Neural cell (in vitro differentiated cells): ENCODE results near the gene ADSL. TPM values are rescaled to one million over a fixed set of nuclear protein-coding genes. Genes with fewer than 3 reads are reported as not detected.

Experiments used
- H2AFZ ChIP-seq: fragments of 200-600, 300-800 bp; sonication (generic), shearing (Covaris generic); 2 replicates; pipeline ENCODE4 v1.6.0; 2014; ENCODE audit warnings: low read depth, mild to moderate bottlenecking, antibody characterized with exemption, low read length, moderate library complexity
- H3F3A ChIP-seq: fragments of 200-600 bp; shearing (Covaris generic); 2 replicates; pipeline ENCODE4 v1.6.1; 2016; ENCODE audit warnings: mild to moderate bottlenecking, moderate library complexity, mixed read lengths, antibody characterized with exemption, low read length; ENCODE audit not compliant: insufficient read depth, poor library complexity, severe bottlenecking
- H3K27ac ChIP-seq: fragments of 200-600, 300-800 bp; sonication (generic), shearing (Covaris generic); 2 replicates; pipeline ENCODE4 v1.5.1; 2014; ENCODE audit warnings: mild to moderate bottlenecking, low read length, moderate library complexity
- H3K27me3 ChIP-seq: fragments of 300-800, 200-600 bp; sonication (generic), shearing (Covaris generic); 2 replicates; pipeline ENCODE4 v1.6.0; 2014; ENCODE audit warnings: mild to moderate bottlenecking, low read depth, low read length, moderate library complexity; ENCODE audit not compliant: insufficient read depth
- H3K36me3 ChIP-seq: fragments of 300-800, 200-600 bp; sonication (generic), shearing (Covaris generic); 2 replicates; pipeline ENCODE4 v1.5.1; 2014; ENCODE audit warnings: mild to moderate bottlenecking, antibody characterized with exemption, low read length, moderate library complexity; ENCODE audit not compliant: insufficient read depth
- H3K4me2 ChIP-seq: fragments of 300-800, 200-600 bp; sonication (generic), shearing (Covaris generic); 2 replicates; pipeline ENCODE4 v1.6.0; 2014; ENCODE audit warnings: mild to moderate bottlenecking, low read length
- H3K4me3 ChIP-seq: fragments of 300-800, 200-600 bp; sonication (generic), shearing (Covaris generic); 2 replicates; pipeline ENCODE4 v1.5.1; 2014; ENCODE audit warnings: mild to moderate bottlenecking, low read length, moderate library complexity
- H3K79me2 ChIP-seq: fragments of 200-600 bp; shearing (Covaris generic); replicated peaks from 2 replicates; pipeline ENCODE4 v1.6.0; 2014; ENCODE audit warnings: mild to moderate bottlenecking, low read length, moderate library complexity; ENCODE audit not compliant: insufficient read depth
- H3K9ac ChIP-seq: fragments of 300-800, 200-600 bp; sonication (generic), shearing (Covaris generic); 2 replicates; pipeline ENCODE4 v1.6.1; 2016; ENCODE audit warnings: mild to moderate bottlenecking, low read length, mixed read lengths
- H3K9me2 ChIP-seq: fragments of 200-600 bp; shearing (Covaris generic); 2 replicates; pipeline ENCODE4 v1.6.1; 2016; ENCODE audit warnings: mild to moderate bottlenecking, low read length, mixed read lengths; ENCODE audit not compliant: insufficient read depth
- H3K9me3 ChIP-seq: fragments of 200-600, 300-800 bp; sonication (generic), shearing (Covaris generic); 2 replicates; pipeline ENCODE4 v1.6.1; 2016; ENCODE audit warnings: mild to moderate bottlenecking, mixed run types, low read length, moderate library complexity, mixed read lengths
- H4K20me1 ChIP-seq: fragments of 200-600 bp; shearing (Covaris generic); 2 replicates; pipeline ENCODE4 v1.6.1; 2016; ENCODE audit warnings: mild to moderate bottlenecking, mixed run types; ENCODE audit not compliant: insufficient read depth
- EP300 ChIP-seq: fragments of 450-650 bp; conservative IDR thresholded peaks from 2 replicates; pipeline ENCODE4 v1.6.1; 2014; ENCODE audit warnings: antibody characterized with exemption, mild to moderate bottlenecking, moderate library complexity; ENCODE audit not compliant: poor library complexity, severe bottlenecking
- EZH2 ChIP-seq: fragments of 200-600, 300-800 bp; shearing (Covaris generic), sonication (generic); IDR thresholded peaks from 2 replicates; pipeline ENCODE4 v1.6.1; 2014; ENCODE audit warnings: antibody characterized with exemption, low read length, borderline replicate concordance, mild to moderate bottlenecking; ENCODE audit not compliant: insufficient read depth, poor library complexity, severe bottlenecking
- MXI1 ChIP-seq: fragments of 450-650 bp; conservative IDR thresholded peaks from 2 replicates; pipeline ENCODE4 v1.6.1; 2014; ENCODE audit warnings: antibody characterized with exemption, mild to moderate bottlenecking; ENCODE audit not compliant: poor library complexity, severe bottlenecking
- POLR2AphosphoS5 ChIP-seq: IDR thresholded peaks from 2 replicates; pipeline ENCODE4 v1.6.1; 2012
- RAD21 ChIP-seq: fragments of 450-650 bp; conservative IDR thresholded peaks from 2 replicates; pipeline ENCODE4 v1.6.1; 2014; ENCODE audit warnings: antibody characterized with exemption, mild to moderate bottlenecking, moderate library complexity
- SMC3 ChIP-seq: fragments of 450-650 bp; conservative IDR thresholded peaks from 2 replicates; pipeline ENCODE4 v1.6.1; 2014; ENCODE audit warnings: antibody characterized with exemption, mild to moderate bottlenecking, moderate library complexity; ENCODE audit not compliant: poor library complexity
- TAF1 ChIP-seq: IDR thresholded peaks from 2 replicates; pipeline ENCODE4 v1.6.1; 2012; ENCODE audit warnings: low read depth
- polyA plus RNA-seq: library from polyadenylated mRNA; depleted of rRNA; stranded (reverse); fragments of >200 nt; gene quantifications from 2 replicates; pipeline ENCODE4 v1.2.3, GENCODE V29; 2014
- TF ChIP-seq, protein P1 (sequence below): IDR thresholded peaks from 2 replicates; pipeline ENCODE4 v1.6.1; 2012; ENCODE audit warnings: borderline replicate concordance
- TF ChIP-seq, protein P2 (sequence below): fragments of 450-650 bp; IDR thresholded peaks from 2 replicates; pipeline ENCODE4 v1.5.1; 2014; ENCODE audit warnings: antibody characterized with exemption, mild to moderate bottlenecking, moderate library complexity; ENCODE audit not compliant: poor library complexity, severe bottlenecking

The ADSL gene
- polyA plus RNA-seq, 1 donor from 2014 or later = 112 TPM

DNA sequence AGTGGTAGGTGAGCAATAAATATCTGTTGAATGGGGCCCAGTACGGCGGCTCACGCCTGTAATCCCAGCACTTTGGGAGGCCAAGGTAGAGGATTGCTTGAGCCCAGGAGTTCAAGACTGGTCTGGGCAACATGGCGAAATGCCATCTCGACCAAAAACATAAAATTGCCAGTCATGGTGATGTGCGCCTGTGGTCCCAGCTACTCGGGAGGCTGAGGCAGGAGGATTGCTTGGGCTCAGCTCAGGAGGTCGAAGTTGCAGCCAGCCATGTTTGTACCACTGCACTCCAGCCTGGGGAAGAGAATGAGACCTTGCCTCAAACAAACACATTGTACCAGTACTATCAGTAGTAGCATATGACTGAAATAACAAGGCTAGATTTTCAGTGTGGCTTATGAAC is 28.3 kb downstream of the ADSL start:
- Histone ChIP-seq H3K4me2 (no peak overlapping the region), H3K9me2 (no peaks in the 10 kb centered on the region), H3K4me3 (no peak overlapping the region), H3K27ac (no peak overlapping the region), H3K27me3 (no peaks in the 10 kb centered on the region), H2AFZ (no peak overlapping the region), H3K79me2 (no peaks in the 10 kb centered on the region), H3K9ac (no peak overlapping the region), H4K20me1 (no peaks in the 10 kb centered on the region), H3K36me3 (no peaks in the 10 kb centered on the region), H3K9me3 (no peaks in the 10 kb centered on the region), H3F3A (no peaks in the 10 kb centered on the region)
- TF ChIP-seq RAD21 (no peak), EP300 (no peak), SMC3 (no peak), TAF1 (no peak), EZH2 (no peak), MXI1 (no peak), POLR2AphosphoS5 (no peak)
- TF ChIP-seq, protein P1, sequence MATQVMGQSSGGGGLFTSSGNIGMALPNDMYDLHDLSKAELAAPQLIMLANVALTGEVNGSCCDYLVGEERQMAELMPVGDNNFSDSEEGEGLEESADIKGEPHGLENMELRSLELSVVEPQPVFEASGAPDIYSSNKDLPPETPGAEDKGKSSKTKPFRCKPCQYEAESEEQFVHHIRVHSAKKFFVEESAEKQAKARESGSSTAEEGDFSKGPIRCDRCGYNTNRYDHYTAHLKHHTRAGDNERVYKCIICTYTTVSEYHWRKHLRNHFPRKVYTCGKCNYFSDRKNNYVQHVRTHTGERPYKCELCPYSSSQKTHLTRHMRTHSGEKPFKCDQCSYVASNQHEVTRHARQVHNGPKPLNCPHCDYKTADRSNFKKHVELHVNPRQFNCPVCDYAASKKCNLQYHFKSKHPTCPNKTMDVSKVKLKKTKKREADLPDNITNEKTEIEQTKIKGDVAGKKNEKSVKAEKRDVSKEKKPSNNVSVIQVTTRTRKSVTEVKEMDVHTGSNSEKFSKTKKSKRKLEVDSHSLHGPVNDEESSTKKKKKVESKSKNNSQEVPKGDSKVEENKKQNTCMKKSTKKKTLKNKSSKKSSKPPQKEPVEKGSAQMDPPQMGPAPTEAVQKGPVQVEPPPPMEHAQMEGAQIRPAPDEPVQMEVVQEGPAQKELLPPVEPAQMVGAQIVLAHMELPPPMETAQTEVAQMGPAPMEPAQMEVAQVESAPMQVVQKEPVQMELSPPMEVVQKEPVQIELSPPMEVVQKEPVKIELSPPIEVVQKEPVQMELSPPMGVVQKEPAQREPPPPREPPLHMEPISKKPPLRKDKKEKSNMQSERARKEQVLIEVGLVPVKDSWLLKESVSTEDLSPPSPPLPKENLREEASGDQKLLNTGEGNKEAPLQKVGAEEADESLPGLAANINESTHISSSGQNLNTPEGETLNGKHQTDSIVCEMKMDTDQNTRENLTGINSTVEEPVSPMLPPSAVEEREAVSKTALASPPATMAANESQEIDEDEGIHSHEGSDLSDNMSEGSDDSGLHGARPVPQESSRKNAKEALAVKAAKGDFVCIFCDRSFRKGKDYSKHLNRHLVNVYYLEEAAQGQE = no peak
- TF ChIP-seq, protein P2, sequence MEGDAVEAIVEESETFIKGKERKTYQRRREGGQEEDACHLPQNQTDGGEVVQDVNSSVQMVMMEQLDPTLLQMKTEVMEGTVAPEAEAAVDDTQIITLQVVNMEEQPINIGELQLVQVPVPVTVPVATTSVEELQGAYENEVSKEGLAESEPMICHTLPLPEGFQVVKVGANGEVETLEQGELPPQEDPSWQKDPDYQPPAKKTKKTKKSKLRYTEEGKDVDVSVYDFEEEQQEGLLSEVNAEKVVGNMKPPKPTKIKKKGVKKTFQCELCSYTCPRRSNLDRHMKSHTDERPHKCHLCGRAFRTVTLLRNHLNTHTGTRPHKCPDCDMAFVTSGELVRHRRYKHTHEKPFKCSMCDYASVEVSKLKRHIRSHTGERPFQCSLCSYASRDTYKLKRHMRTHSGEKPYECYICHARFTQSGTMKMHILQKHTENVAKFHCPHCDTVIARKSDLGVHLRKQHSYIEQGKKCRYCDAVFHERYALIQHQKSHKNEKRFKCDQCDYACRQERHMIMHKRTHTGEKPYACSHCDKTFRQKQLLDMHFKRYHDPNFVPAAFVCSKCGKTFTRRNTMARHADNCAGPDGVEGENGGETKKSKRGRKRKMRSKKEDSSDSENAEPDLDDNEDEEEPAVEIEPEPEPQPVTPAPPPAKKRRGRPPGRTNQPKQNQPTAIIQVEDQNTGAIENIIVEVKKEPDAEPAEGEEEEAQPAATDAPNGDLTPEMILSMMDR = no peak

DNA sequence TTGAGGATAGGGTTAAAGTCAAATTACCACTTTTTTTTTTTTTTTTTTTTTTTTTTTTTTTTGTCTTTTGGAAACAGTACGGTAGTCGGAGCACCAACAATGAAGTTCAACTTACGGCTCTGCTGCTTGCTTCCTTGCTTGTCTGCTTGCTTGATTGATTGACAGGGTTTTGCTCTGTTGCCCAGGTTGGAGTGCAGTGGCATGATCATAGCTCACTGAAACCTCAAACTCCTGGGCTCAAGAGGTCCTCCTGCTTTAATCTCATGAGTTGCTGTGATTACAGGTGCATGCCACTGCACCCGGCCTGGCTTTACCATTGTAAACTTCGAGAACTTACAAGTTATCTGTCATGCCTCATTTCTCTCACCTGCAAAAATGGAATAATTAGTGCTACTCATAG is 29.8 kb downstream of the ADSL start:
- no peaks in the 10 kb centered on the region for H3F3A ChIP-seq
- no peak for TF ChIP-seq RAD21
- H3K27me3 ChIP-seq = no peaks in the 10 kb centered on the region
- no peak overlapping the region for H2AFZ ChIP-seq
- H3K9me2 ChIP-seq = no peaks in the 10 kb centered on the region
- H3K9ac ChIP-seq = no peak overlapping the region
- no peaks in the 10 kb centered on the region for H3K9me3 ChIP-seq
- no peaks in the 10 kb centered on the region for H4K20me1 ChIP-seq
- no peaks in the 10 kb centered on the region for H3K79me2 ChIP-seq
- H3K27ac ChIP-seq = no peak overlapping the region
- H3K36me3 ChIP-seq = no peaks in the 10 kb centered on the region
- no peak overlapping the region for H3K4me3 ChIP-seq
- no peak overlapping the region for H3K4me2 ChIP-seq

DNA sequence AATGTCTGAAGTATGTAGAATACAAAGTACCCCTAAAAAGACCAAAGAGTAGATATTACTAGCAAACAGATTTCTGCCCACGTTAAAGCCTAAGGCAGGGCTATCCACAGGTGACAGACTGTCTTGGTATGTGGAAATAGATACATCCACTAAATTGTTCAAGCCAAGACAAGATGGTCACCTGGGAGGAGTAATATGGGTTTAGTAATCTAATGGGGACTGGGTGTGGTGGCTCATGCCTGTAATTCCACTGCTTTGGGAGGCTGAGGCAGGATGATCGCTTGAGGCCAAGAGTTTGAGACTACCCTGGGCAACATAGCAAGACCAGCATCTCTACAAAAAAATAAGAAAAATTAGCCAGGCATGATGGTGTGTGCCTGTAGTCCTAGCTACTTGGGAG is 31.6 kb downstream of the ADSL start:
- Histone ChIP-seq H3F3A (no peaks in the 10 kb centered on the region), H3K9me3 (no peaks in the 10 kb centered on the region), H4K20me1 (no peaks in the 10 kb centered on the region), H3K4me3 (no peak overlapping the region), H3K27ac (no peak overlapping the region), H2AFZ (no peak overlapping the region), H3K36me3 (no peaks in the 10 kb centered on the region), H3K27me3 (no peaks in the 10 kb centered on the region), H3K9me2 (no peaks in the 10 kb centered on the region), H3K4me2 (no peak overlapping the region), H3K9ac (no peak overlapping the region), H3K79me2 (no peaks in the 10 kb centered on the region)
- TF ChIP-seq EP300 (no peak), SMC3 (no peak), RAD21 (no peak), TAF1 (no peak), POLR2AphosphoS5 (no peak), MXI1 (no peak), EZH2 (no peak)
- TF ChIP-seq, protein P2 = no peak
- TF ChIP-seq, protein P1 = no peak
